HL-60 (cell line): Measurements from ENCODE around the gene ELOVL6.

Experiments
- DNase-seq, 2 experiments: peaks; one replicate each; pipeline ENCODE4 v3.0.0-alpha.2; 2010 to 2020; ENCODE audit warnings: low read depth in 1 of 2, low spot score in 1 of 2
- H3K27ac ChIP-seq: fragments of 250-450 bp; sonication (Bioruptor Pico); replicated peaks from 2 replicates; pipeline ENCODE4 v1.5.1; 2020; ENCODE audit warnings: mild to moderate bottlenecking, moderate library complexity
- H3K27me3 ChIP-seq: fragments of 250-450 bp; sonication (Bioruptor Pico); 2 replicates; pipeline ENCODE4 v1.5.1; 2021; ENCODE audit warnings: mild to moderate bottlenecking, moderate library complexity; ENCODE audit not compliant: insufficient read depth, poor library complexity, severe bottlenecking
- H3K4me3 ChIP-seq: replicated peaks from 2 replicates; pipeline ENCODE4 v1.5.1; 2011; ENCODE audit warnings: mild to moderate bottlenecking, control low read depth, low read length; ENCODE audit not compliant: insufficient read depth
- CTCF ChIP-seq: IDR thresholded peaks from one replicate; pipeline ENCODE4 v1.5.1; 2011; ENCODE audit warnings: low read length, control low read depth, inconsistent platforms; ENCODE audit not compliant: insufficient read depth
- GABPA ChIP-seq: IDR thresholded peaks from 2 replicates; pipeline ENCODE4 v1.6.1; 2012; ENCODE audit warnings: low read depth
- POLR2AphosphoS5 ChIP-seq: IDR thresholded peaks from 2 replicates; pipeline ENCODE4 v1.6.1; 2012; ENCODE audit warnings: low read depth
- SPI1 ChIP-seq: IDR thresholded peaks from 2 replicates; pipeline ENCODE4 v1.6.1; 2012; ENCODE audit warnings: low read depth, mild to moderate bottlenecking, borderline replicate concordance
- TF ChIP-seq, protein P1 (sequence below): IDR thresholded peaks from 2 replicates; pipeline ENCODE4 v1.6.1; 2012; ENCODE audit warnings: low read depth; ENCODE audit not compliant: insufficient replicate concordance

The ELOVL6 gene

DNA sequence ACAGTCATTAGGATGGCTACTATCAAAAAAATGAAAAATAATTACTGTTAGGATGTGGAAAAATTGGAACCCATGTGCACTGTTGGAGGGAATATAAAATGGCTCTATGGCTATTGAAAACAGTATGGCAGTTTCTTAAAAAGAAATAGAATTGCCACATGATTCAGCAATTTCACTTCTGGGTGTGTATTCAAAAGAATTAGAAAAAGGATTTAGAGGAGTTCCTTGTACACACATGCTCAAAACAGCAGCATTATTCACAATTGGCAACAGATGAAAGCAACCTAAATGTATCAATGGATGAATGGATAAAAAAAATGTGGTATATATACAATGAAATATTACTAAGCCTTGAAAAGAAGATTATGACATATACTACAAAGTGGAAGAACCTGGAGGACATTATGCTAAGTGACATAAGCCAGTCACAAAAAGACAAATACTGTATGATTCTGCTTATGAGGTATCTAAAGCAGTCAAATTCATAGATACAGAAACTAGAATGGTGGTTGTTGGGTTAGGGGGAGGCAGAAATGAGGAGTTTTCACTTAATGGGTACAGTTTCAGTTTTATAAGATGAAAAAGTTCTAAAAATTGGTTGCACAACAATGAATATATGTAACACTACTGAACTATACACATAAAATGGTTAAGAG lies 123.2 kb downstream of the ELOVL6 start:
- Histone ChIP-seq H3K27ac (no peak overlapping the region), H3K4me3 (no peak overlapping the region), H3K27me3 (no peaks in the 10 kb centered on the region)
- no peak for TF ChIP-seq POLR2AphosphoS5
- TF ChIP-seq SPI1 = no peak
- no peak for TF ChIP-seq GABPA
- TF ChIP-seq CTCF = no peak
- TF ChIP-seq, protein P1, sequence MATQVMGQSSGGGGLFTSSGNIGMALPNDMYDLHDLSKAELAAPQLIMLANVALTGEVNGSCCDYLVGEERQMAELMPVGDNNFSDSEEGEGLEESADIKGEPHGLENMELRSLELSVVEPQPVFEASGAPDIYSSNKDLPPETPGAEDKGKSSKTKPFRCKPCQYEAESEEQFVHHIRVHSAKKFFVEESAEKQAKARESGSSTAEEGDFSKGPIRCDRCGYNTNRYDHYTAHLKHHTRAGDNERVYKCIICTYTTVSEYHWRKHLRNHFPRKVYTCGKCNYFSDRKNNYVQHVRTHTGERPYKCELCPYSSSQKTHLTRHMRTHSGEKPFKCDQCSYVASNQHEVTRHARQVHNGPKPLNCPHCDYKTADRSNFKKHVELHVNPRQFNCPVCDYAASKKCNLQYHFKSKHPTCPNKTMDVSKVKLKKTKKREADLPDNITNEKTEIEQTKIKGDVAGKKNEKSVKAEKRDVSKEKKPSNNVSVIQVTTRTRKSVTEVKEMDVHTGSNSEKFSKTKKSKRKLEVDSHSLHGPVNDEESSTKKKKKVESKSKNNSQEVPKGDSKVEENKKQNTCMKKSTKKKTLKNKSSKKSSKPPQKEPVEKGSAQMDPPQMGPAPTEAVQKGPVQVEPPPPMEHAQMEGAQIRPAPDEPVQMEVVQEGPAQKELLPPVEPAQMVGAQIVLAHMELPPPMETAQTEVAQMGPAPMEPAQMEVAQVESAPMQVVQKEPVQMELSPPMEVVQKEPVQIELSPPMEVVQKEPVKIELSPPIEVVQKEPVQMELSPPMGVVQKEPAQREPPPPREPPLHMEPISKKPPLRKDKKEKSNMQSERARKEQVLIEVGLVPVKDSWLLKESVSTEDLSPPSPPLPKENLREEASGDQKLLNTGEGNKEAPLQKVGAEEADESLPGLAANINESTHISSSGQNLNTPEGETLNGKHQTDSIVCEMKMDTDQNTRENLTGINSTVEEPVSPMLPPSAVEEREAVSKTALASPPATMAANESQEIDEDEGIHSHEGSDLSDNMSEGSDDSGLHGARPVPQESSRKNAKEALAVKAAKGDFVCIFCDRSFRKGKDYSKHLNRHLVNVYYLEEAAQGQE = no peak
- DNase-seq = no peak

DNA sequence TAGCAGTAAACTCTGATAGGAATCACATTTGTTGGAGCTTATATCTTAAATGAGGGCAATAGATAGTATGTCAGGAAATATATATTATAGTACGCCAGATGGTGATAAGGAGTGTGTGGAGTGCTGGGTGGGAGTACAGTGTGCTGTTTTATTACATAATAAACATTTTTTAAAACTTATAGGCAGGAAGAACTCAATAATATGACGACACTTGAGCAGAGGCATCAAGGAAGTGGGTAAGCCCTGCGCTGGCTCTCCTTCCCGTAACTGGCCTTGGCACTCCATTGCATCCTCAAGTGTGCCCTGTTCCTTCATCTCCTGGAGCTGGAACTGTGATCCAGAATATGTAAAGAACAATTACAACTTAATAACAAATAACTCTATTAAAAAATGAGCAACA lies 123.8 kb downstream of the ELOVL6 start:
- H3K4me3 ChIP-seq = no peak overlapping the region
- H3K27ac ChIP-seq = no peak overlapping the region
- TF ChIP-seq, protein P1 = no peak
- TF ChIP-seq CTCF (no peak), POLR2AphosphoS5 (no peak), GABPA (no peak), SPI1 (no peak)
- no peak for DNase-seq
- H3K27me3 ChIP-seq = no peaks in the 10 kb centered on the region

GRCh38 chr4:110073053-110073845 lies 125.2 kb downstream of the ELOVL6 start:
- Histone ChIP-seq H3K27ac (no peak overlapping the region), H3K27me3 (no peaks in the 10 kb centered on the region), H3K4me3 (no peak overlapping the region)
- no peak for DNase-seq
- TF ChIP-seq SPI1 (no peak), POLR2AphosphoS5 (no peak), GABPA (no peak), CTCF (no peak)
- TF ChIP-seq, protein P1 = no peak
